ENCODE results near the gene NR6A1. TPM values are rescaled to one million over a fixed set of nuclear protein-coding genes. Genes with fewer than 3 reads are reported as not detected.

NR6A1 gene
- polyA plus RNA-seq, 1 donor from 2014 or later: 4.3 TPM

DNA sequence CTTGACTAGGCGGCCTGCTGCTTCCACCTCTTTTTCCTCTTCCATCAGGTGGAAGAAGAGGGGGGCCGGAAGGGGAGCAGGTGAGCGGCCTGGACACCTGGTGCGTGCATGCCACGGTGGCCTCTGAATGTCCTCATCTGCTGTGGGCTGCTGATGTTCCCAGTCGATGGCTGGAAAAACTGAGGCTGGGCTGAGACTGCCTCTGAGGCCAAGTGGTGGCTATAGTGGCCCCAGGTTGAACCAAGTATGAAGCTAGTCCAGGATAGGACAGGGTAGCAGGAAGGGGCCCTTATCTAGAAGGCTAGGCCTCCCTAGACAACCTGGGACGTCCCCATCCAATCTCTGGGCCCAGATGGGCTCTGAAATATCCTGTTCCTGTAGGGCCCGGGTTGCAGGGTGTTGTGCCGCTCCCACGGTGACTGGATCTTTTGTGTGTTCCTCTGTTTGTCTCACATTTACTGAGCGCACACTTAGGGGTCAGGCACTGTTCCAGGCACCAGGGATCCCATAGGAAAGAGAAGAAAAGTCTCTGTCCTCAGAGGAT, 263.2 kb downstream of the NR6A1 start:
- no peaks in the 10 kb centered on the region for H3K9me2 ChIP-seq (ENCODE audit: insufficient read depth, low read length)
- TF ChIP-seq EZH2 (IDR thresholded peaks at IDR 0.05; ENCODE audit: borderline replicate concordance, insufficient read depth, low read length, poor library complexity, severe bottlenecking): no peak
- TF ChIP-seq MXI1 (conservative IDR thresholded peaks at IDR 0.05; ENCODE audit: poor library complexity, severe bottlenecking): no peak
- TF ChIP-seq RAD21 (conservative IDR thresholded peaks at IDR 0.05): no peak
- no peak for TF ChIP-seq POLR2AphosphoS5 (IDR thresholded peaks at IDR 0.05)
- no peak for TF ChIP-seq EP300 (conservative IDR thresholded peaks at IDR 0.05; ENCODE audit: poor library complexity, severe bottlenecking)
- TF ChIP-seq, protein P1, sequence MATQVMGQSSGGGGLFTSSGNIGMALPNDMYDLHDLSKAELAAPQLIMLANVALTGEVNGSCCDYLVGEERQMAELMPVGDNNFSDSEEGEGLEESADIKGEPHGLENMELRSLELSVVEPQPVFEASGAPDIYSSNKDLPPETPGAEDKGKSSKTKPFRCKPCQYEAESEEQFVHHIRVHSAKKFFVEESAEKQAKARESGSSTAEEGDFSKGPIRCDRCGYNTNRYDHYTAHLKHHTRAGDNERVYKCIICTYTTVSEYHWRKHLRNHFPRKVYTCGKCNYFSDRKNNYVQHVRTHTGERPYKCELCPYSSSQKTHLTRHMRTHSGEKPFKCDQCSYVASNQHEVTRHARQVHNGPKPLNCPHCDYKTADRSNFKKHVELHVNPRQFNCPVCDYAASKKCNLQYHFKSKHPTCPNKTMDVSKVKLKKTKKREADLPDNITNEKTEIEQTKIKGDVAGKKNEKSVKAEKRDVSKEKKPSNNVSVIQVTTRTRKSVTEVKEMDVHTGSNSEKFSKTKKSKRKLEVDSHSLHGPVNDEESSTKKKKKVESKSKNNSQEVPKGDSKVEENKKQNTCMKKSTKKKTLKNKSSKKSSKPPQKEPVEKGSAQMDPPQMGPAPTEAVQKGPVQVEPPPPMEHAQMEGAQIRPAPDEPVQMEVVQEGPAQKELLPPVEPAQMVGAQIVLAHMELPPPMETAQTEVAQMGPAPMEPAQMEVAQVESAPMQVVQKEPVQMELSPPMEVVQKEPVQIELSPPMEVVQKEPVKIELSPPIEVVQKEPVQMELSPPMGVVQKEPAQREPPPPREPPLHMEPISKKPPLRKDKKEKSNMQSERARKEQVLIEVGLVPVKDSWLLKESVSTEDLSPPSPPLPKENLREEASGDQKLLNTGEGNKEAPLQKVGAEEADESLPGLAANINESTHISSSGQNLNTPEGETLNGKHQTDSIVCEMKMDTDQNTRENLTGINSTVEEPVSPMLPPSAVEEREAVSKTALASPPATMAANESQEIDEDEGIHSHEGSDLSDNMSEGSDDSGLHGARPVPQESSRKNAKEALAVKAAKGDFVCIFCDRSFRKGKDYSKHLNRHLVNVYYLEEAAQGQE (IDR thresholded peaks at IDR 0.05; ENCODE audit: borderline replicate concordance): no peak
- TF ChIP-seq TAF1 (IDR thresholded peaks at IDR 0.05; ENCODE audit: low read depth): no peak
- TF ChIP-seq, protein P2, sequence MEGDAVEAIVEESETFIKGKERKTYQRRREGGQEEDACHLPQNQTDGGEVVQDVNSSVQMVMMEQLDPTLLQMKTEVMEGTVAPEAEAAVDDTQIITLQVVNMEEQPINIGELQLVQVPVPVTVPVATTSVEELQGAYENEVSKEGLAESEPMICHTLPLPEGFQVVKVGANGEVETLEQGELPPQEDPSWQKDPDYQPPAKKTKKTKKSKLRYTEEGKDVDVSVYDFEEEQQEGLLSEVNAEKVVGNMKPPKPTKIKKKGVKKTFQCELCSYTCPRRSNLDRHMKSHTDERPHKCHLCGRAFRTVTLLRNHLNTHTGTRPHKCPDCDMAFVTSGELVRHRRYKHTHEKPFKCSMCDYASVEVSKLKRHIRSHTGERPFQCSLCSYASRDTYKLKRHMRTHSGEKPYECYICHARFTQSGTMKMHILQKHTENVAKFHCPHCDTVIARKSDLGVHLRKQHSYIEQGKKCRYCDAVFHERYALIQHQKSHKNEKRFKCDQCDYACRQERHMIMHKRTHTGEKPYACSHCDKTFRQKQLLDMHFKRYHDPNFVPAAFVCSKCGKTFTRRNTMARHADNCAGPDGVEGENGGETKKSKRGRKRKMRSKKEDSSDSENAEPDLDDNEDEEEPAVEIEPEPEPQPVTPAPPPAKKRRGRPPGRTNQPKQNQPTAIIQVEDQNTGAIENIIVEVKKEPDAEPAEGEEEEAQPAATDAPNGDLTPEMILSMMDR (IDR thresholded peaks at IDR 0.05; ENCODE audit: poor library complexity, severe bottlenecking): no peak
- TF ChIP-seq SMC3 (conservative IDR thresholded peaks at IDR 0.05; ENCODE audit: poor library complexity): no peak
- H2AFZ ChIP-seq (ENCODE audit: low read depth, low read length): no peak overlapping the region
- H3K4me2 ChIP-seq (ENCODE audit: low read length): no peak overlapping the region
- H3K4me3 ChIP-seq (ENCODE audit: low read length): no peak overlapping the region
- H3K36me3 ChIP-seq (ENCODE audit: insufficient read depth, low read length): no peaks in the 10 kb centered on the region
- no peaks in the 10 kb centered on the region for H3F3A ChIP-seq (ENCODE audit: insufficient read depth, low read length, poor library complexity, severe bottlenecking)
- no peak overlapping the region for H3K27ac ChIP-seq (ENCODE audit: low read length)
- peaks cover 37% of the 10 kb centered on the region for H3K27me3 ChIP-seq (ENCODE audit: insufficient read depth, low read depth, low read length)
- no peaks in the 10 kb centered on the region for H4K20me1 ChIP-seq (ENCODE audit: insufficient read depth)
- no peaks in the 10 kb centered on the region for H3K9me3 ChIP-seq (ENCODE audit: low read length)
- no peak overlapping the region for H3K9ac ChIP-seq (ENCODE audit: low read length)
- no peaks in the 10 kb centered on the region for H3K79me2 ChIP-seq (replicated peaks; ENCODE audit: insufficient read depth, low read length)

DNA sequence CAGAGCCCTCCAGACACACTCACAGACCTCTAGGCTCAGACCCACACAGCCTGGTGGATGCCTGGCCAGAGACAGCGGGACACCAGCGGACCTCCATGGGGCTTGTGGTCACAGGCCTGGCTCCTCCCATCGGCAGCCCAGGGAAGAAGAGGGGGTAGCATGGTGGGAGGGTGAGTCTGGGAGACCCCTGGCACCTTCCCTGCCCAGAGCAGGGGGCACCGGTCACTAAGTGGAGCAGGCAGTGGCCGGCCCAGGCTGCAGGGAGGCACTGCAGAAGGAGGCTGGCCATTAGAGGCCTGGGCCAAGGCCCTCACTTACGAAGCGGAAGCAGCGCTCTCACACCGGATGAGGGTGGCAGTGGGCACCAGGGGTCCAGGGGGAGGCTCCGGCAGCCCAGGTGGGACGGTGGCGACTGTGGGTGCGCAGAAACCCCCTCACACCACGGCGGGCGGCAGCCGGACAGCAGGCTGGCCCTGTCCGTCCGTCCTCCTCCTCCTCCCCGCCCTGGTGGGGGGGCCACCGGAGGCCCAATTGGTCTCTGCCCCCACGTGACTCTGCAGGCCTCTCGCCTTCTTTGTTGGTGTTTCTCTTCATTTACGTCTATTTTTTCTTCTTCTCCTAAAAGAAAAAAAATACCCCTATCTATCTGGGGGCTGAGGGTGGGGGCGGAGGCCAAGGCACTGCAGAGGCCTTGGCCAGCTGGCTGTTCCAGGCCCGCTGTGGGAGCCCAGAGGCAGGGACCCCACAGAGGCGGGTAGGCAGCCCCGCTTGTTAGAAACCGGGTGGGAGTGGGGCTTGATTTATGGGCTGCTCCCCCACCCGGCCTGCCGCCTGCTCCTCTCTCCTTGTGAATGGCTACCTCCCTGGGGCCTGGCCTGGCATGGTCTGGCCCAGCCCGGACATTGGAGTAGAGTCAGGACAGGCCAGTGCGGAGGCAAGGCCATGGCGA, 263.9 kb downstream of the NR6A1 start, which contains the start of gene NR5A1:
TSS of gene NR5A1 (minus strand) at position 469 of the 949 bp plus-strand sequence. CDS start 4,004 bp downstream, outside the sequence.
- Histone ChIP-seq H3K27ac (ENCODE audit: low read length) (no peak within 1 kb of the TSS), H3K9ac (ENCODE audit: low read length) (no peak within 1 kb of the TSS), H3K4me3 (ENCODE audit: low read length) (no peak within 1 kb of the TSS), H3K4me2 (ENCODE audit: low read length) (no peak within 1 kb of the TSS), H3K9me2 (ENCODE audit: insufficient read depth, low read length) (no peaks in the 10 kb centered on the region), H3K79me2 (replicated peaks; ENCODE audit: insufficient read depth, low read length) (no peaks in the 10 kb centered on the region), H3F3A (ENCODE audit: insufficient read depth, low read length, poor library complexity, severe bottlenecking) (no peaks in the 10 kb centered on the region), H3K36me3 (ENCODE audit: insufficient read depth, low read length) (no peaks in the 10 kb centered on the region), H3K27me3 (ENCODE audit: insufficient read depth, low read depth, low read length) (peaks cover 45% of the 10 kb centered on the region), H3K9me3 (ENCODE audit: low read length) (no peaks in the 10 kb centered on the region), H2AFZ (ENCODE audit: low read depth, low read length) (no peak within 1 kb of the TSS), H4K20me1 (ENCODE audit: insufficient read depth) (no peaks in the 10 kb centered on the region)
- TF ChIP-seq EZH2 (IDR thresholded peaks at IDR 0.05; ENCODE audit: borderline replicate concordance, insufficient read depth, low read length, poor library complexity, severe bottlenecking) (no peak), RAD21 (conservative IDR thresholded peaks at IDR 0.05) (no peak), POLR2AphosphoS5 (IDR thresholded peaks at IDR 0.05) (no peak), EP300 (conservative IDR thresholded peaks at IDR 0.05; ENCODE audit: poor library complexity, severe bottlenecking) (no peak)
- TF ChIP-seq, protein P1 (IDR thresholded peaks at IDR 0.05; ENCODE audit: borderline replicate concordance): no peak
